Measurements from ENCODE around the gene C19orf12.

DNA sequence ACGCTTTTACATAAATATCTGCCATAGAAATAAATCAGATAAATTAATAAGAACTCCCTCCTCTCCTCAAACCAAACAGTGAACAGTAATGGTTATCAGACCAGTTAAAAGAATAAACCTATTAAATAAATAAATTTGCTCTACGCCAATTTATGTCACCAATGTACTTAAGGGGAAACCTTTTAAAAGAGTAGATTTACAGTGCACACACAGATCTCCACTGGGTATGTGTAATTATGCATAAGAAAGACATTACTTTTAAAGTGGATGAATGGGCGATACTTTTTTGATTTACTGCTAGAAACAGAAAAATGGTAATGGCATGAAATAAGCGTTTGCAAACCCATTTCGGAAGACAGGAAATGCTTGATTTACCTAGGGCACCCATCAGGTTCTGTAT, 34.9 kb upstream of the C19orf12 start:
- TF ChIP-seq GLIS3 (CRISPR knock-in tag; IDR thresholded peaks at IDR 0.05) (no peak), ZFP3 (CRISPR knock-in tag; IDR thresholded peaks at IDR 0.05) (no peak), CSDC2 (CRISPR knock-in tag; IDR thresholded peaks at IDR 0.05) (no peak), ISL1 (CRISPR knock-in tag; IDR thresholded peaks at IDR 0.05) (no peak), SNAI2 (CRISPR knock-in tag; IDR thresholded peaks at IDR 0.05) (no peak), RARB (CRISPR knock-in tag; IDR thresholded peaks at IDR 0.05) (no peak), CSRNP3 (CRISPR knock-in tag; IDR thresholded peaks at IDR 0.05) (no peak), PATZ1 (CRISPR knock-in tag; IDR thresholded peaks at IDR 0.05; ENCODE audit: borderline replicate concordance) (no peak)

Data from SK-N-SH treated with all-trans-retinoic acid at 6 μM for 48 hours (cell line).